ENCODE measurements around the gene EIF3I. TPM values are rescaled to one million over a fixed set of nuclear protein-coding genes. Genes with fewer than 3 reads are reported as not detected.

EIF3I gene
- total RNA-seq, 6 experiments from 2014 or later: 67.5 to 130 (median 71.9) TPM

DNA sequence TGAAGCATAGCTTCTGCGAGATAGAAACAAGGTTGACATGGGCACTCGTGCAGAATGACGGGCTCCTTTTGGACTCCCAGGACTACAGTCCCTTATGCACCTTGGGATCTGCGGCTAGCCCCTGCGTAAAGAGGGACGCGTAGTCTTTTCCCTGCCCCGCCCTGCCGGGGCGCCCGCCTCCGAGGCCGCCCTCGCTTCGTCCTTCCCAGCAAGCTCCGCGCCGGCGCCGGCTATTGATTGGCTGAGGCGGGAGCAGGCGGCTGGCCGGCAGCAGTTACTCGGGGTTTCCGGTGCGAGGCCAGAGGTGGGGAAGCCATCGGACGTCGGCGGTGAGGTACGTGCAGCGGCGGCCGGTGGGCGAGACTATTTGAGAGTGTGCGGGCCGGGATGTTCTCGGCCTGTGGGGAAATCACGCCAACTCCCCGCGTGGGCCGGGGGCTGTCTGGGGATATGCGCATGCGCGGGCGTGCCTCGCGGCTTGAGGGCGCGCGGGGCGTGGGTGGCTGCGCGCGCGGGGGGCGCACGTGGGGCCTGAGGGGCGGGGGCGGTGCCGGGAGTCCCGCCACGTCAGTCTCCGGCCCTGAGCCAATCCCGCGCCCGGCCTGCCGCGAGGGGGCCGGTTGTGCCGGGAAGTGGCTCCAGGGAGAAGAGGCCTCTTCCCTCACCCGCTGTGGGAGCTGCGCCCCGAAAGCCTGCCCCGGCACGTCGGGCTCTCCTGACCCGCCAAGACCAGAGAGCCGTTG is 42.6 kb upstream of the EIF3I start, which contains the start of gene TXLNA:
Gene TXLNA, plus strand, starts transcription at position 233 of the 743 bp plus-strand sequence. CDS start 671 bp downstream, outside the sequence.
- peak within 1 kb of the TSS; percentile 80 to 95 (median 81) for H3K27ac ChIP-seq
- H3K36me3 ChIP-seq: peaks cover 0 to 20% (median 9%) of the 10 kb centered on the region in 4 donors
- peak within 1 kb of the TSS; percentile 49 to 87 (median 84) for H3K4me3 ChIP-seq
- H3K9me3 ChIP-seq: no peaks in the 10 kb centered on the region
- intact Hi-C loops (cut with DNase I): no loop called here
- DNase-seq (peak; percentile 96), ATAC-seq (peak; percentile 82 to 90 (median 87))
- TF ChIP-seq POLR2A (IDR thresholded peaks at IDR 0.05) (peak; percentile 72), CTCF (IDR thresholded peaks at IDR 0.05) (peak in 1 of 4 donors; percentile 22)
- 0% methylated on average over 16 of the region's 79 CpGs for WGBS (ENCODE audit: insufficient coverage, low coverage, low lambda C conversion rate, missing lambda C conversion rate)
- peaks cover 0 to 46% (median 19%) of the 10 kb centered on the region in 4 donors for H3K4me1 ChIP-seq
- no peaks in the 10 kb centered on the region for H3K27me3 ChIP-seq

- Histone ChIP-seq H3K4me1 (peaks cover 0 to 46% (median 19%) of the 10 kb centered on the region in 4 donors), H3K9me3 (no peaks in the 10 kb centered on the region), H3K4me3 (peak overlapping the region; percentile 49 to 87 (median 84)), H3K27ac (peak overlapping the region; percentile 80 to 95 (median 81)), H3K27me3 (no peaks in the 10 kb centered on the region), H3K36me3 (peaks cover 0 to 24% (median 13%) of the 10 kb centered on the region in 4 donors)
- 8% methylated on average over 19 of the region's 36 CpGs for WGBS (ENCODE audit: insufficient coverage, low coverage, low lambda C conversion rate, missing lambda C conversion rate)
- DNase-seq (peak; percentile 63 to 70 (median 66)), ATAC-seq (peak; percentile 14 to 39 (median 36))
- TF ChIP-seq POLR2A (IDR thresholded peaks at IDR 0.05) (no peak), CTCF (IDR thresholded peaks at IDR 0.05) (no peak)
- intact Hi-C loops (cut with DNase I): no loop called here
Observed at GRCh38 chr1:32180186-32181060, 41.8 kb upstream of the EIF3I start.

DNA sequence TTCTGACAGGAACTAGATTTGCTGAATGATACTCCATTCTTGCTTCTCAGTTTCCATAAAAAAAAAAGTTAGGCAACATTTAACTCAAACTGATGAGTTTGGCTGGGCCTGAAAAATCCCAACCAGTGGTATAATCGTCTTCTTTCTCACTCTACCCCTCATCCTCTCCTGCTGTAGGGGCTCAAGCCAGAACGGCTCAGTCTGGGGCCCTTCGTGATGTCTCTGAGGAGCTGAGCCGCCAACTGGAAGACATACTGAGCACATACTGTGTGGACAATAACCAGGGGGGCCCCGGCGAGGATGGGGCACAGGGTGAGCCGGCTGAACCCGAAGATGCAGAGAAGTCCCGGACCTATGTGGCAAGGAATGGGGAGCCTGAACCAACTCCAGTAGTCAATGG is 41.1 kb upstream of the EIF3I start:
- H3K4me3 ChIP-seq: peak overlapping the region in 2 of 3 donors; percentile 49 to 84
- intact Hi-C loops (cut with DNase I): no loop called here
- DNase-seq: no peak
- WGBS (ENCODE audit: insufficient coverage, low coverage, low lambda C conversion rate, missing lambda C conversion rate): 86% methylated on average over 6 of the region's 9 CpGs
- H3K27me3 ChIP-seq: no peaks in the 10 kb centered on the region
- peaks cover 0 to 46% (median 19%) of the 10 kb centered on the region in 4 donors for H3K4me1 ChIP-seq
- peak overlapping the region in 1 of 3 donors; percentile 80 for H3K27ac ChIP-seq
- peaks cover 0 to 29% (median 13%) of the 10 kb centered on the region in 4 donors for H3K36me3 ChIP-seq
- ATAC-seq: no peak
- no peaks in the 10 kb centered on the region for H3K9me3 ChIP-seq
- TF ChIP-seq POLR2A (IDR thresholded peaks at IDR 0.05): no peak
- TF ChIP-seq CTCF (IDR thresholded peaks at IDR 0.05): no peak

DNA sequence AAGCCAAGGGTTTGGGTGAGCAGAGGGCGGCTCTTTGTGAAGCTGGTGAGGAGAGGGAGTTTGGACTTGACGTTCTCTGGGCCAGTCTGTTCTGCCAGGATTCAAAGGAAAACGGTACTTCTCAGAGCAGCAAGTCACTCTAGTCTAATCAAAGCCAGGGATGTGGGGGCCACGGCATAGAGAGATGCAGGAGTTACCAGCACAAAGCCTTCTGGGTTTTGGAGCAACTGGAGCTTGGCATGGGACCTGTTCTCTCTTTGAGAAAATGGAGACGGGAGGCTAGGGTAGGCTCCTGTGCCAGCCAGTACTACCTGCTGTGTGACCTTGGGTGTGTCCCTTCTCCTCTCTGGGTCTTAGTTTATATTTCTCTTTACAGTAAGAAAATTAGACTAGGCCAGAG is 40.6 kb upstream of the EIF3I start:
- H3K4me1 ChIP-seq: peaks cover 0 to 44% (median 19%) of the 10 kb centered on the region in 4 donors
- no peak for TF ChIP-seq POLR2A (IDR thresholded peaks at IDR 0.05)
- TF ChIP-seq CTCF (IDR thresholded peaks at IDR 0.05): no peak
- peaks cover 0 to 34% (median 14%) of the 10 kb centered on the region in 4 donors for H3K36me3 ChIP-seq
- DNase-seq (no peak), ATAC-seq (no peak)
- intact Hi-C loops (cut with DNase I): no loop called here
- H3K27me3 ChIP-seq: no peaks in the 10 kb centered on the region
- WGBS (ENCODE audit: insufficient coverage, low coverage, low lambda C conversion rate, missing lambda C conversion rate): 93% methylated on average over 2 of the region's 5 CpGs
- no peak overlapping the region for H3K27ac ChIP-seq
- no peaks in the 10 kb centered on the region for H3K9me3 ChIP-seq
- no peak overlapping the region for H3K4me3 ChIP-seq
